ENCODE measurements around the gene FUT6.
"Not testable (repeated sequence)": the region's sequence is repeated elsewhere in the genome, so short reads cannot be mapped to it uniquely, and the experiment has no call there.

The FUT6 gene

GRCh38 chr19:5857203-5858081, 17.9 kb upstream of the FUT6 start:
- DNase-seq: no peak

- not testable (repeated sequence) for DNase-seq
Observed at GRCh38 chr19:5855151-5855550, 15.6 kb upstream of the FUT6 start.

DNA sequence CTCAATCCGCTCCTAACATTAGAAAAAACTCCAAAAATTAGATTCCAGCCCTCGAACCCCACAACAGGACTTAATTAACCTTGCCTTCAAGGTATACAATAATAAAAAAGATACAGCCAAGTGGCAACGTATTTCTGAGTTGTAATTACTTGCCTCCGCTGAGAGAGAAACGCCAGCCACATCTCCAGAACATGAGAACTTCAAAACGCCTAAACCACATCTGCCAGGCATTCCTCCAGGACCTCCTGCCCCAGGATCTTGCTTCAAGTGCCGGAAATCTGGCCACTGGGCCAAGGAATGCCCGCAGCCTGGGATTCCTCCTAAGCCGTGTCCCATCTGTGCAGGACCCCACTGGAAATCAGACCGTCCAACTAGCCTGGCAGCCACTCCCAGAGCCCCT, 14.6 kb upstream of the FUT6 start:
- not testable (repeated sequence) for DNase-seq

DNA sequence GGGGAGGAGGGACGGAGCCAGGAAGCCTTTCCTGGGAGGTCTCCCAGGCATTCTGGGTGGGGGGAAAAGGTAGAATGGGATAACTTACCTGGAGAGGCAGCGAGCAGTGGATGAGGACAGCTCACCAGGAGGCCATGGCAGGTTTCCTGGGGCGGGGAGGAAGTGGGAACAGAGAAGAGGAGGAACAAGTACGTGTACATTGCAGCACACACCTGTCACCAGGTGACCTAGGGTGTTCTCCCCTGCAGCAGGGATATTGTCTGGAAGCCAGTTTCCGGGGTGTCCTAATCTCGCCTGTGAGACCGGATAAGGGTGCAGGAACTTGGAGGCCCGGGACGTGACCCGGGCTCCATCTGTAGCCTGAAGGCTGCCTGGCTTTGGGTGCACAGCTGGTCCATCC, 11.8 kb upstream of the FUT6 start, which contains the start of gene FUT3:
TSS of gene FUT3 (minus strand) at position 148 of the 400 bp plus-strand sequence.
- no peak for DNase-seq

GRCh38 chr19:5850743-5851293, 11.3 kb upstream of the FUT6 start:
- DNase-seq: no peak

- no peak for DNase-seq
Observed at GRCh38 chr19:5850189-5850588, 10.7 kb upstream of the FUT6 start.

DNA sequence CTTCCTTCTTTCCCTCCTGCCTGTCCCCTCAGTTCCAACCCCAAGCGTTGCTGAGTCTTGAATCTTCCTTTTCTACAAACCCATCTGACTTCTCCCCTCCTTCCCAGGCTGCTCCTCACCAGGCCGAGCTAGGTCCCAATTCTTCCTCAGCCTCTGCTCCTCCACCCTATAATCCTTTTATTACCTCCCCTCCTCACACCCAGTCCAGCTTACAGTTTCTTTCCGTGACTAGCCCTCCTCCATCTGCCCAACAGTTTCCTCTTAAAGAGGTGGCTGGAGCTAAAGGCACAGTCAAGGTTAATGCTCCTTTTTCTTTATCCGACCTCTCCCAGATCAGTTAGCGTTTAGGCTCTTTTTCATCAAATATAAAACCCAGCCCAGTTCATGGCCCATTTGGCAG, 9.1 kb upstream of the FUT6 start:
- not testable (repeated sequence) for DNase-seq

GRCh38 chr19:5847846-5848245, 8.3 kb upstream of the FUT6 start:
- DNase-seq: not testable (repeated sequence)

GRCh38 chr19:5844456-5845433, 5.2 kb upstream of the FUT6 start:
- DNase-seq: no peak

GRCh38 chr19:5843295-5843927, 3.9 kb upstream of the FUT6 start:
- no peak for DNase-seq

DNA sequence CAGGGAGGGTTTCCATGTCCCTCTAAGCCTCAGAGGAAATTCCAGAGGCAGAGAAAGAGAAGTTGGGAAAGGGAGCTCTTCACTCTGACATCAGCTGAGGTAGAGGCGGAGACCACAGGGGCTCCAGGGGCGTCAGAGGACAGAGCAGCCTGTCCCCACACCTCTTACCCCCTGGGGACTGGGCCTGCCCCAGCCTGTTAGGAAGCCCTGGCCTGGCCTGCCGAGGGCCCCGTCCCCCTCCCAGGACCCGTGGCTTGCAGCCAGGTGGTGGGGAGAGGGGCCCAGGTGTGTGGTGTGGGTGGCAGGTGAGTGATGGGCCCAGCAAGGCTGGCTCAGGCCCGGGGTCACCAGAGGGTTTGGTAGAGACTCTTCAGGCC, 2.2 kb upstream of the FUT6 start:
- not testable (repeated sequence) for DNase-seq

DNA sequence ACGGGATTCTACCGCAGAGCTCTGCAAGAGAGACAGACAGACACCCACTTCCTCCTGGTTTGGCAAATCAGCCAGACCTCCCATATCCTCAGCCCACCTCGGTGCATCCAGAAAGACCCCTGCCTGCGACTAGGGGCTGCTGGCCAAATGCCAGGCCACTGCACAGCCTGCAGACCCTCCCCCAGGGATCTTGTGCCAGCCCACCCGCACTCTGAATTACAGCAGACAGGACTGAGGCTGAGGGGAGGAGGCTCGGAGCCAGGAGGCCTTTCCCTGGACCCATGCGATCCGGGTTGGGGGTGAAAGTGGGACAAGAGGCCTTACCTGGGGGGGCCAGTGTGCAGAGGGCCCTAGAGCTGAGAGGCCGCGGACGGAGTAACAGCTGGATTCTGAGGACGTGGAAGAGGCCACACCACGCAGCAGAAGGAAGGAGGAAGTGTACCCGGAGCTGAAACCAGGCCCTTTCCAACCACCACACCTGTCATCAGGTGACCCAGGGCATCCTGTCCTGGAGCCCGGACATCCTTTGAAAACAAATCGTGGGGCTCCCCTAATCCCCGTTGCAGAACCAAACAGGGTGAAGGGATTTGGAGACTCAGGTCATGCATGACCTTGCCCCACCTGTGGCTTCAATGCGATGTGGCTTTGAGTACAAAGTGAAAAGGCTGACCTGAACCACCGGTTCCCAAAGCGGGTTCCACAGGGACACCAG, 993 bp downstream of the FUT6 start:
- no peak for DNase-seq

DNA sequence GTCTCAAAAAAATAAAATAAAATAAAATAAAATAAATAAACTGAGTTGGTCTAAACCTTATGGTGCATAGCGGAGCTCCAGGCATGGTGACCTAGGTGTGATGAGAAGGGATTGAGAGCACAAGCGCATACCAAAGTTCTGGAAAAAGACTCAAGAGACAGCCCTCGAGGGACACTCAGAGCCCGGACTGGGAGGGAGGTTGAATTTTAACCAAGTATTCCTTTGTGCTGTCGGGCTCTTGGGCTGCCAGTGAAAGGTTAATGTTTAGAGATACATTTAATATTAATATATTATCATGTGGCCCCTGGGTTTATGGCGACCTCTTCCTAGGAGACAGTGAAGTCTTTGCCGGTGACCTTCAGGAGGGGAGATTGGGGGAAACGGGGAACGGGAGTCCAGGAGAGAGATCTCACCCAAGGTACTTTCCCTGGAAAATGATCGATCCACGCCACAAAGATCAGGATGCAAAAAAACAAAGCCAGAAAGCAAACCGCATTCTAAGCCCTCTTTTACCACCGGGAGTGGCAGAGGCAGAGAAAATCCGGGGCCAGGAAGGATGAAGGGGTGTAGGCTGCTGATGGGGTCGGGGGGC, 1.6 kb downstream of the FUT6 start:
- no peak for DNase-seq

DNA sequence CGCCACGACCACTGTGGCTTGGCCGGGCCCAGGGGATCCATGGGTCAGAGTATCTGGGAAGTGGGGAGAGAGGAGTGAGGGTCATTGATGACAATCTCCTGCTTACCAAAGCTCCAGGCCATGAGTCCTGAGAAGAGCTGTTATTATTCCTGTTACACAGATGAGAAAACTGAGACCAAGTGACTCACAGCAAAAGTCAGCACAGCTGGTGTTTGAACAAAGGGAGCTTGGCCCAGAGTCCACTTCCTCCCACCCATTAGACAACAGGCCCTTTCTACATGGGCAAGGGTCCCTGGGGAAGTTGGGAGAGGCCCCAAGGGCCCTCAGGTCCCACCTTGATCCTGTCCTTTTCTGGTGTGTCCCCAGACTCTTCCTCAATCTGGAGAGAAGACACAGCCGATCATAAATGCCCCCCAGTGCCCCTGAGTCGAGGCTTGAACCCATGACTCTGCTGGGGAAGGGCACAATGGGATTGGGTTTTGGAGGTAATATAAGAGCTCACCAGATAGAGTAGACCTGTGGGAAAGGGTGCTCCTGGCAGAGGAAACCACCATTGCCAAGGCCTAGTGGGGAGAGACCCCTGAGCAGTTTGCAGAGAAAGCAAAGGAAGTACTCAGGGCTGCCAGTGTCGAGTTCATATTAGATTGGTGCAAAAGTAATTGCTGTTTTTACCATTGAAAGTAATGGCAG, 6.8 kb downstream of the FUT6 start:
- no peak for DNase-seq

DNA sequence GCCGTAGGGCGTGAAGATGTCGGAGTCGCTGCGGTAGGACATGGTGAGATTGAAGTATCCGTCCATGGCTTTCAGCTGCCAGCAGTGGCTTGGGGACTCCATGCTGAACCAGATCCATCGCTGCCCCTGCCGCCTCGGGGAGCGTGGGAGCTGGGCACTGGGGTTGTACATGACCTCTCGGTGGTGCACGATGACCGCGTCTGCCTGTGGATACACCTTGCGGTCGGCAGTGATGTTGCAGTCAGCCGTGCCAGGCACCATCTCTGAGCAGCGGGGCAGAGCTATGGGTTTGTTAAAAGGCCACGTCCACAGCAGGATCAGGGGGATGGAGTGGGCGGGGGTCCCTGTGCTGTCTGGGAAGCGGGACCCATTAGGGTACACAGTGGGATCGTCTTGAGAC, 7.4 kb downstream of the FUT6 start:
- no peak for DNase-seq

- no peak for DNase-seq
Observed at GRCh38 chr19:5831159-5831558, 8.3 kb downstream of the FUT6 start.

GRCh38 chr19:5829567-5830310, 9.8 kb downstream of the FUT6 start:
- no peak for DNase-seq

DNA sequence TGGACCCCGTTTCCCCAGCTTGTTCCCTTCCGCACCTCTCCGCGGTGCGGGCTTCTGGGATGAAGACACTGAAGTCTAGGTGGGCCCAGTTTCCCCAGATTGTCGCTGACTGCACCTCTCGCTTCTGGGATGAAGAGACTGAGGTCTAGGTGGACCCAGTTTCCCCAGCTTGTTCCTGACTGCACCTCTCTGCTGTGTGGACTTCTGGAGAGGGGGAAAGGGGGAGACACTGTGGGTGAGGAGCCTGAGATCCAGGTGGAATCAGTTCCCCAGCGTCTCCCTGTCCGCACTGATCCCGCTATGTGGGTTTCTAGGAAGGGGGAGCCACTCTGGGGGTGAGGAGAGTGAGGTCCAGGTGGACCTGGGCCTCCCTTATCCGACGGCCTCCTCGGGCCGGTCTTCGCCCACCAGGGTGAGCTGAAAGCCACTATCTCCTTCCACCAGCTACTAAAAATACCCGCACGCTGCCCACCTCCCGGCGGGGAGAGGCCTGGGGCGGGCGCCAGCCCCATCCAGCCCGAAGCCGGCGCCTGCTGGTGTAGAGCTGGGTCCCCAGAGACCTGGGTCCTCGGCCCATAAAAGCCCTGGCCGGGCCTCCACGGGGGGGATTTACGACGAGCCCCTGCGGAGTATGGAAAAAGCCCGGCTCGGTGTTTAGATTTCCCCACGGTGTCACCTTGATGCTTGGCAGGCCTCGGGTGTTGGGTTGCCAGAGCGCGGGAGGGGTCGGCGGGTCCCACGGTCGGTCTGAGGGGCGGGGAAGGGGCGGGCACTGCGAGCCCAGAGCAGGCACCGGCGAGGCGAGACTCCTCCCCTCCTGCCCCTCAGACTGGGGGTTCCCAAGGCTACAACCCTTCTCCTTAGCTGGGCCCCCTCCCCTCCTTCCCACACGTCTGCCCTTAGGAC, 10.6 kb downstream of the FUT6 start:
- no peak for DNase-seq
